ENCODE results near the gene NGFR.
"Not testable (repeated sequence)": the region's sequence is repeated elsewhere in the genome, so short reads cannot be mapped to it uniquely, and the experiment has no call there.

Gene NGFR

DNA sequence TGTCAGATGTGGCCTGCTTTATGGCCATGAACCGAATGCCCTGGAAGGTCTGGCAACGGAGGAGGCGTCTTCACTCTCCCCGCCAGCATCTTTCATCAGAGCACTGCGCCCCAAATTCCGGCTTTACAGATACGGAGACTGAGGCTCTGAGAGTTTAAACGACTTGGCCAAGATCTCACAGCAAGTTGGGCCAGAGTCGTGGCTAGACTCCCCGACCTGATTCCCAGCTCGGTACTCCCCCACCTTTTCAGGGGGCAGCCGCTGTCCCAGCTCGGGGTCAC lies 1.7 kb downstream of the NGFR start:
- DNase-seq, result no peak

DNA sequence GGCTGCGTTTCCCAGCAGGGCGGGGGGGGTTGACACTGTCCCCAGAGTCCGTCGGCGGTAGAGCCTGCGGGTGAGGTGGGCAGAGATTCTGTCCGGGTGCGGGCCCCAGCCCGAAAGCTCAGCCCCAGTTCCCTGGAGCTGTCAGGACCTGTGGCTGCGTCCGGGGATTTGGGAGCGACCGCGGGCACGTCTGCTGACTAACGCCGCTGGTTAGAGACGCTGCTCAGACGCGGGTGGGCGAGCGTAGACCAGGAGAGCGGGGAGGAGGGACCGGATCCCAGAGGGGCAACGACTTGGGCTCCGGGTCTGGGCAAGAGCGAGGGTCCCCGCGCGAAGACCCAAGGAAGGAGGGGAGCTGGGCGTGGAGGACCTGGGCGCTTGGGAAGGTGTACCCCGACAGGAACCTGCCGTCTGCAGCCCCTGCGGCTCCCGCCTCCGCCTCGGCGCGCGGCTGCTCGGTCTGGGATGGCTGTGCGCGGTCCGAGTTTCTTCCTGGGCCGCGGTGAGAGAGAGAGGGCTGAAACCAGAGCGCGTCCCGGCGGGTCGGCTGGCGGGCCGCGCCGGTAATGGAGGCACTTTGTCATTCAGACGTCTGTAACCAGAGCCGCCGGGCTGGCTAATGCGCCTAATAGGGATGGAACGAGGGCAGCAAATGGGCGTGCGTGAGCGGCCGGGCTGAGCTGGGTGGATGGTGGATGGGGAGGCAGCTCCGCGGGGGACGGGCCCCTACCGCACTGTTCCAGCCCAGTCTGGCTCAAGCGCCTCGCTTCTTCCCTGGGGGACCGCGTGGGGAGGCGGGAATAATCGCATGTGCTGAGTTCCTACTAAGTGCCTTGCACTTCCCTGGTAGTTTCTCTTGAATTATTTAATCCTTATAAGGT lies 2.3 kb downstream of the NGFR start:
- no peak for DNase-seq

DNA sequence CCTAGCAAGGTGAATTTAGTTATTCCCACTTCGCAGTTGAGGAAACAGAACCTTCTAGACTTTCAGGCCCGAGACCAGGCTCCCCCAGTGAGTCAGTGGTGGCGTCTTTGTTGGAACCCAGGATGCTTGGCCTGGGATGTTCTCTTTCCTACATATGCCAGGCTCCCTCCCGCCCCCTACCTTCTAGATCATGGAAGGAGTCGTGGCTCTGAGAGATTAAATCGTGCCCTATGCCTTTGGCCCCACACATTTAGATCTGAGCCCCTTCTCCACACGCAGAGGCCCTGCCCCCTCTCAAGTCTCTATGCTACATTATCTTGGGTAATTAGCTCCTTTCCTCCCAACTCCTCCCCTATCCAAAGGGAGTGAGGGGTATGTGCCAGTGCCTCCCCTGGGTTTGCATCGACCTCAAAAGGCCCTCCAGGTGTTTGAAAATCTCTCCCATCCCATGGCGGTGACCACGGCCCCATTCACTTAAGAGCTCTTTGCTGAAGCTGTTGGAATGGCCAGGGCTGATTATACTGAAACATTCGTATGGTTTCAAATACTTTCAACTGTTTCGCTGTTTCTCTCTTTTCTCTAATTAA lies 3.0 kb downstream of the NGFR start:
- no peak for DNase-seq

DNA sequence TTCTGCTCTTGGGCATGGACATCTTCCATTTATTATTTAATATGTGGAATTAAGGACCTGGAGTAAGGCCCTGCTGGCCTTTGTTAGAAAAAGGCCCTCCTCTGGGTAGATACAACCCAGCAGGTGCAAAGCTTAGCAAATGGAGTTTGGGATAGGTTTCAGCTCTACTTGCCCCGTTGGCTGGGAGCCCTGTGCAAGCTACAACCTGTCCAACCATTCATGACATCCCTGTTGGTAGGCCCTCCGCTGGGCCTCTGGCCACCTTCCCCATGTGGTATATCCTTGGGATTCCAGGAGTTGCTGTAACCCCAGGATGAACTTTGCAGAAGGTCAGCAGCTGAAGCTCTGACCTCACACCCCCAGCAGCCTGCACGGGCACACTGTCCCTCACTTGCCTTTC lies 6.4 kb downstream of the NGFR start:
- no peak for DNase-seq

DNA sequence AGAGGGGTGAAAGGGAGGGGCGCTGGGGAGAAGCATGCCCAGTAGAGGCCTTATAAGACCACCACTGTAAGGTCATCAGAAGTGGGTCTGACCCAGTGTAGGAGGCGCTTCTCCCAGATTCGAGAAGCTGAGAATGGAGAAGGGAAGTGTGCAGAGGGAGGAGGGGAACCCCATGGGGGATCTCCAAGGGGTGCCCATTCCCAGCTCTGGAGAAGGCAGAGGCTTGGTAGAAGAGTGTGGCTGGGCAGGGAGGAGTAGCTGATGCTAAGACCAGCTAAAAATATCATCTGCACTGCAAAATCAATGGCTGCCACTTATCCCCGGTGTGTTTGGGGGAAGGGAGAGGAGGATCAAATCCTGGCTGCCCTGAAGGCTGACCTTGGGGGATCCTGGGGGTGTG lies 7.2 kb downstream of the NGFR start:
- DNase-seq, result no peak

DNA sequence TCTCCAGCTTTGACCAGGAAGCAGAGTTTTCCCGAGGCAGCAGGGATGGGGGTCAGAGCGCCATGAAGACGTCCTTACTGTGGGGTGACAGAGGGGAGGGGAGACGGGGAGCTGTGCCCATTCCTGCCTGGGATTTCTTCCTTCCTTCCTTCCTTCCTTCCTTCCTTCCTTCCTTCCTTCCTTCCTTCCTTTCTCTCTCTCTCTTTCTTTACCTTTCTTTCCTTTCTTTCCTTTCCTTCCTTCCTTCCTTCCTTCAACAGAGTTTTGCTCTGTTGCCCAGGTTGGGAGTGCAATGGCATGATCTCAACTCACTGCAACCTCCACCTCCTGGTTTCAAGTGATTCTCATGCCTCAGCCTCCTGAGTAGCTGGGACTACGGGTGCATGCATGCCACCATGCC lies 7.6 kb downstream of the NGFR start:
- DNase-seq, result not testable (repeated sequence)

DNA sequence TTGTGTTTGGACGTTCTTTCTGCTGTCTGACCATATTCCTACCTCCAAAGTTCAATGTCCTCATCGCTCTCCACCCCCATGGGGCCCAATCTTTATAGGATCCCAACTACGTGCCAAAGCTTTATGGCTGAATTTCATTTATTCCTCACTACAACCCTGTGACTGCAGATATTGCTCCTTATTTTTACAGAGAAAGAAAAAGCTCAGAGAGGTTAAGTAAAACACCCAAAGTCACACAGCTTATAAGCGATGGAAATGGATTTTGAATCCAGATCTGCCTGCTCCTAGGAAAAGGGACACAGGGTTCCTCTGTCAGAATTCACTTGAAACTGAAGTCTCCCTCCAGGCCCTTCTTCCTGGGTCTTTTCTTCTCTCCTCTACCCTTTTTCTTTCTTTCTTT lies 9.3 kb downstream of the NGFR start:
- DNase-seq, result no peak

DNA sequence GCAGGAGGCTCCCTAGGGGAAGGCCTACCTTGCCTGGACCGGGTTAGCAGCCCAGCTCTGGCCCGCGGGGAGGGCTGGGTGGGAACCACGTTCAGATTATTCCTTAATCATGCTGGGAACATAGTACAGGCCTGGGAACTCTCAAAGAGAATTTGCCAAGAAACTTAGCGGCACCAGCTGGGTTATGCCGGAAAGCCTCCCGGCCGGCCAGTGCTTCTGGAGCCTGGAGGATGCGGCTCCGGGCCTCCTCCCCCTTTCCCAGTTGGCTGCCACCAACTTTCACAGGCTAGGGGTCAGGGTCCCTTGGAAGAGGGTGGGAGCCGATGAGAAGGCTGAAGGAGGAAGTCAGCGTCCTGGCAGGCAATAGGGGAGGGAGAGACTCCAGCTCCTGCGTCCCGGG lies 10.8 kb downstream of the NGFR start:
- no peak for DNase-seq

DNA sequence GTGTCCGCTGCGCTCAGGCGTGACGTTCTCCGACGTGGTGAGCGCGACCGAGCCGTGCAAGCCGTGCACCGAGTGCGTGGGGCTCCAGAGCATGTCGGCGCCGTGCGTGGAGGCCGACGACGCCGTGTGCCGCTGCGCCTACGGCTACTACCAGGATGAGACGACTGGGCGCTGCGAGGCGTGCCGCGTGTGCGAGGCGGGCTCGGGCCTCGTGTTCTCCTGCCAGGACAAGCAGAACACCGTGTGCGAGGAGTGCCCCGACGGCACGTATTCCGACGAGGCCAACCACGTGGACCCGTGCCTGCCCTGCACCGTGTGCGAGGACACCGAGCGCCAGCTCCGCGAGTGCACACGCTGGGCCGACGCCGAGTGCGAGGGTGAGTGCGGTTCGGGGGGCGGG lies 11.2 kb downstream of the NGFR start:
- no peak for DNase-seq

DNA sequence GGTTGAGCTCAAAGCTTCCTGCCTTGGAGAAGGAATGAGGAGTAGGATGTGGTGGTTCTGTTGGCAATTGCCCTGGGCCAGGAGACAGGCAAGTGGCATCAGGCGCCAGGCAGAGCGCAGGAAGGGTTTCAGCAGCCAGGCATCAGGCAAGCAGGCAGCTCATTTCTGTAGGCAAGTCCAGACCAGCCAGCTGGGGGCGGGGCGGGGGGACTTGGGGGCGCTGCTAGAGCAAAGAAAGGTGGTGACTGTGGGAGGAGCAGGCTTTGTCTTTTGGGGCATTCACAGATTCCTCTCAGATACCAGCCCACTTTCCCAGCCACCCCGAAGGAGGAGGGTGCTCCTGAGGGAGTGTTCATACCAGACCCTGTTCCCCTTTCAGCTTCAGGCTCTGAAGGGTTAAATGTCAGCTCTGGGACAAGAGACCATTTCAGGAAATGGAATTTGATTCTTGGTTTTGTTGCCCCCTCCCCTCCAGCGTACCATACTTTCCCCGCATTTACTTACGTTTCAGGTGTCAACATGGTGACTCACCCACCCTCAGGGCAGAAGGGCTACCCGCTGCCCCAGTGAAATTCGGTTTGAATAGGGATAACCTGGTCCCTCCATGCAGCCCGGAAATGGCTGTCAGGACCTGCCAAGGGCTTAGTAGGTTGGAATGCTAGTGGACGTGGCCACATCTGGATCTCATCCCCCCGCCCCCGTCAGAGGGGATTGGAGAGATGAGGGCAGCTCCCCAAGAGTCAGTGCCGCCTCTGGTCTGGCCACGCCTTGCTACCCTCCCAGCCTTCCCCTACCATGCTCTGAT lies 13.2 kb downstream of the NGFR start:
- DNase-seq, result peak; percentile 31

DNA sequence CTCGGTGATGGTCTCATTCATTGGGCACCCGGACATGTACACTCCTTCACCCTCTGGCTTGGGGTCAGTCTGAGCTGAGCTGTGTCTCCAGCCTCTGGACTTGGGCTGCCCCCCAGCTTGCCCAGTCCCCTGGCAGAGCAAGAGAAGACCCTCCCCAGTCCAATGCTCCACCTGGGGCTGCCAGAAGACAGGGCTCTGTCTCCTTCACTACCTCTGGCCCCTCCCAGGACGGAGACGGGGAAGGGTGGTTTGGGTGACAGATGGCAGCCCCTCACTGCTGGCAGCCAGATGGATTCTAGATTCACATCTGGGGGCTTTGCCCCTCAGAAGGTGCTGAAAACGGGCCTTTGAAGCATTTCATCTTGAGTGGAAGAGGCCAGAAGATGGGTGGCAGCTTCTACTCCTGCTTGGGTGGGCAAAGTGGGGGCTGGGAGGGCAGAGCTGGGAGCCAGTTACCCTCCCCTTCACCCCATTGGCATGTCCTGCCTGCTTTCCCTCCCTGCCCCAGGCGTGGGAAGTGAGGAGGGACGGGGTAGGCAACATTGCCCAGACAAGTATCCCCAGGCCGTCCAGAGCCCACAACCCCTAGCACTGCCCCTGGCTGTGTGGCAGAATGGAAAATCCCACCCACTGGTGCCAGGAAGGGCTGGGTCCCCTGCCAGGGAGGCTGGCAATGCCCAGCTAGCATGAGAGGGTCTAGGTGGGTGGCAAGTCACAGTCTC lies 13.9 kb downstream of the NGFR start:
- no peak for DNase-seq

DNA sequence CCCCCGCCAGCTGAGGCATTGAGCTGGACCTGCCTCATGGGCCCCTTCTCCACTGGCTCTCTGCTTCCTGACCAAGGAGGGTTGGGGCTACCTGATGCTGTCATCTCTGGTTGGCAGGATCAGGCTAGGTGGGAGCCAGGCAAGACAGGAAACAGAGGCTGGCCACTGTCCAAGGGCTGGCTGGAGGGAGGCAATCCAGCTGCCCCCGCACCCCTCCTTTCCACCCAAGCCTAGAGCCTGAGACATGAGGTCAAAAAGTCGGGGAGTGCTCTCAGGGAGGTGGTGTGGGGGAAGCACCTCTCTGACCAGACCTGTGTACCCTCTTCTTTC lies 14.5 kb downstream of the NGFR start:
- DNase-seq, result no peak

DNA sequence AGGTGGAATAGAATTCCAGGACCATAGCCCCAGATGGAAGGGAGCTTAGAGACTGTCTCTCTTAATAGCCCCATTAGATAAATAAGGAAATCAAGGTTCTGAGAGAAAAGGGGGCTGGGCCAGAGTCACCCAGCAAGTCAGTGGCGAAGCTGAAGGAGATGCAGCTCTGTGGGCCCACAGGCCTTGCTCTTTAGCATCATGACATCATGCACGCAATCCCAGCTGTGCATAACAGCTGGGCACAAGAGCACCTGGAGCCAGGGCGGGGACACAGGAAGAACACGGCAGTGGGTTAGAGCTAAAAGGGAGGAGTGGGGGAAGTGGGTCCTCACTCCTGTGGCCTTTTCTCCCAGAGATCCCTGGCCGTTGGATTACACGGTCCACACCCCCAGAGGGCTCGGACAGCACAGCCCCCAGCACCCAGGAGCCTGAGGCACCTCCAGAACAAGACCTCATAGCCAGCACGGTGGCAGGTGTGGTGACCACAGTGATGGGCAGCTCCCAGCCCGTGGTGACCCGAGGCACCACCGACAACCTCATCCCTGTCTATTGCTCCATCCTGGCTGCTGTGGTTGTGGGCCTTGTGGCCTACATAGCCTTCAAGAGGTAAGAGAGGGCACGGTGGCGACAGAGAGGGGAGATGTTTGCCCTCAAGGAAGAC lies 15.1 kb downstream of the NGFR start:
- no peak for DNase-seq

DNA sequence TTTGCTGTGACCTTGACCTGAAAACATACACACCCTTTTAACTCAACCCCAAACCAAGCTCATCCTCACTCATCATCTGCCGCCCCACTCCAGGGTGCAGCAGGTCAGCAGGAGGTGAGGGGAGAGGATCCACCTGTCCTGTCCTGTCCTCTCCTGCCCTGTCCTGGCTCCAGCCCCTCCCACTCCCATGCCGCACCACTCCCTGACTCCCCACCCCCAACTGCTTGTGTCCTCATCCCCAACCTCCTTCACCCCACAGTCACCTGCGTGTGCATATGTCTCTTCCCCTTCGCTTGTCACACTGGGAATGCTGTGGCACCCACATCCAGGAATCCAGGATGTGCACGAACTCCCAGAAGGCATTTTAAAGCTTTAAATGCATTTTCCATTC lies 15.6 kb downstream of the NGFR start:
- DNase-seq, result no peak

DNA sequence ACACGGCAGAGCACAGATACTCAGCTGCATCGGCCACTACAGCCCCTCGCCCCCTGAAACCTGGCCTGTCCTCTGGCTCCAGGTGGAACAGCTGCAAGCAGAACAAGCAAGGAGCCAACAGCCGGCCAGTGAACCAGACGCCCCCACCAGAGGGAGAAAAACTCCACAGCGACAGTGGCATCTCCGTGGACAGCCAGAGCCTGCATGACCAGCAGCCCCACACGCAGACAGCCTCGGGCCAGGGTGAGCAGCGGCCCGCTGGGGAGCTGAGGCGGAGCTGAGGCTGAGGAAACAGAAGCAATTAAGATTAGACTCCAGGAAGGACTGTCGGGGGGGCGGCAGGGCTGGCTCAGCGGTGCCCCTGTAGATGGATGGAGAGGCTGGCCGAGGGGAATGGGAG lies 16.7 kb downstream of the NGFR start:
- DNase-seq, result no peak

DNA sequence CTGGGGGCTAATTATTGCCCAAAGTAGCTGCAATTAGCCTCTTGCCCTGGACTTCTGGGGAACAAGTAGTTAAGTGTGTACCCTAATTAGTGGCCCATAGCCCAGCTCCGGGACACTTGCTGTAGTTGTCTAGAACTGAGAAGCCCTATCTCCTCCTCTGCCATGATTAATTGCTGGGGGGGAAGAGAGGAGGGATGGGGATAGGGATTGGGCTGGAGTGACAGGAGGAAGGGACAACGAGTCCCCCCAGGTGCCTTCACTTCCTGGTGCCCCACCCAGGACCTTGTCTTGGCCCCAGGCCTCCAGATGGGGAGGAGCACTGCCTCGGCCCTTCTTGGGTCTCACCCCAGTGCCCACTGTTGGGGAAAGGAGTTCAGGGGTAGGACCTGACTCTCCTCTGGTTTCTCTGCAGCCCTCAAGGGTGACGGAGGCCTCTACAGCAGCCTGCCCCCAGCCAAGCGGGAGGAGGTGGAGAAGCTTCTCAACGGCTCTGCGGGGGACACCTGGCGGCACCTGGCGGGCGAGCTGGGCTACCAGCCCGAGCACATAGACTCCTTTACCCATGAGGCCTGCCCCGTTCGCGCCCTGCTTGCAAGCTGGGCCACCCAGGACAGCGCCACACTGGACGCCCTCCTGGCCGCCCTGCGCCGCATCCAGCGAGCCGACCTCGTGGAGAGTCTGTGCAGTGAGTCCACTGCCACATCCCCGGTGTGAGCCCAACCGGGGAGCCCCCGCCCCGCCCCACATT lies 17.4 kb downstream of the NGFR start:
- DNase-seq, result no peak

DNA sequence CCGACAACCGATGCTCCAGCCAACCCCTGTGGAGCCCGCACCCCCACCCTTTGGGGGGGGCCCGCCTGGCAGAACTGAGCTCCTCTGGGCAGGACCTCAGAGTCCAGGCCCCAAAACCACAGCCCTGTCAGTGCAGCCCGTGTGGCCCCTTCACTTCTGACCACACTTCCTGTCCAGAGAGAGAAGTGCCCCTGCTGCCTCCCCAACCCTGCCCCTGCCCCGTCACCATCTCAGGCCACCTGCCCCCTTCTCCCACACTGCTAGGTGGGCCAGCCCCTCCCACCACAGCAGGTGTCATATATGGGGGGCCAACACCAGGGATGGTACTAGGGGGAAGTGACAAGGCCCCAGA lies 17.9 kb downstream of the NGFR start:
- DNase-seq, result no peak

DNA sequence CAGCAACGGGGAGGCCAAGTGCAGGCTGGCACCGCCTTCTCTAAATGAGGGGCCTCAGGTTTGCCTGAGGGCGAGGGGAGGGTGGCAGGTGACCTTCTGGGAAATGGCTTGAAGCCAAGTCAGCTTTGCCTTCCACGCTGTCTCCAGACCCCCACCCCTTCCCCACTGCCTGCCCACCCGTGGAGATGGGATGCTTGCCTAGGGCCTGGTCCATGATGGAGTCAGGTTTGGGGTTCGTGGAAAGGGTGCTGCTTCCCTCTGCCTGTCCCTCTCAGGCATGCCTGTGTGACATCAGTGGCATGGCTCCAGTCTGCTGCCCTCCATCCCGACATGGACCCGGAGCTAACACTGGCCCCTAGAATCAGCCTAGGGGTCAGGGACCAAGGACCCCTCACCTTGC lies 18.5 kb downstream of the NGFR start:
- no peak for DNase-seq

DNA sequence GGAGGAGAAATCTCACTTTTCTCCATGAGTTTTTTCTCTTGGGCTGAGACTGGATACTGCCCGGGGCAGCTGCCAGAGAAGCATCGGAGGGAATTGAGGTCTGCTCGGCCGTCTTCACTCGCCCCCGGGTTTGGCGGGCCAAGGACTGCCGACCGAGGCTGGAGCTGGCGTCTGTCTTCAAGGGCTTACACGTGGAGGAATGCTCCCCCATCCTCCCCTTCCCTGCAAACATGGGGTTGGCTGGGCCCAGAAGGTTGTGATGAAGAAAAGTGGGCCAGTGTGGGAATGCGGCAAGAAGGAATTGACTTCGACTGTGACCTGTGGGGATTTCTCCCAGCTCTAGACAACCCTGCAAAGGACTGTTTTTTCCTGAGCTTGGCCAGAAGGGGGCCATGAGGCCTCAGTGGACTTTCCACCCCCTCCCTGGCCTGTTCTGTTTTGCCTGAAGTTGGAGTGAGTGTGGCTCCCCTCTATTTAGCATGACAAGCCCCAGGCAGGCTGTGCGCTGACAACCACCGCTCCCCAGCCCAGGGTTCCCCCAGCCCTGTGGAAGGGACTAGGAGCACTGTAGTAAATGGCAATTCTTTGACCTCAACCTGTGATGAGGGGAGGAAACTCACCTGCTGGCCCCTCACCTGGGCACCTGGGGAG lies 19.1 kb downstream of the NGFR start:
- no peak for DNase-seq

DNA sequence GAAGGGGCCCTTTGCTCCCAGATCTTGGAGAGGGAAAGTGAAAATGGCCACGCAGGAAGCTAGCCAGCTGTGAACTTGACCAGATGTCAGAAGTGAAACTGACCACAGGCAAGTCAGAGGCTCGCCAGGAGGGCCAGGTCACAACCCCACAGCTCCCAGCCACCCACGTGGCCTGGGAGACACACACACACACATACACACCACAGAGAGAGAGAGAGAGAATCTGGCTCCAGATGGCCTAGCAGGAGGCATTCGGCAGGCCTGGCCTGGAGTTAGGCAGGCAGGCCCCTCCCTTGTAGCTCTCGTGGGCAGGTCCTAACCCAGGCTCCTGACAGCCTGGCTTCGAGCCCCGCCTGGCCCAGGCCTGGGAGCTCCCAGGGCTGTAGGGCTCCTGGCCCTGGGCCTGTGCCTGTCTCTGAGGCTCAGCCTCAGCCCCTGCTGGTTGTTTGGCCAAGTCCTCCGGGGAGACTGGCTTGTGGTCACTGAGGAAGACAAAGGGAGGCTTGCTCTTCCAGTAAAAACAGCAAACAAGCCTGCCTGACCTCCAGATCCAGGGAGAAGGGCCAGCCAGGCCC lies 20.2 kb downstream of the NGFR start:
- DNase-seq, result peak; percentile 85

DNA sequence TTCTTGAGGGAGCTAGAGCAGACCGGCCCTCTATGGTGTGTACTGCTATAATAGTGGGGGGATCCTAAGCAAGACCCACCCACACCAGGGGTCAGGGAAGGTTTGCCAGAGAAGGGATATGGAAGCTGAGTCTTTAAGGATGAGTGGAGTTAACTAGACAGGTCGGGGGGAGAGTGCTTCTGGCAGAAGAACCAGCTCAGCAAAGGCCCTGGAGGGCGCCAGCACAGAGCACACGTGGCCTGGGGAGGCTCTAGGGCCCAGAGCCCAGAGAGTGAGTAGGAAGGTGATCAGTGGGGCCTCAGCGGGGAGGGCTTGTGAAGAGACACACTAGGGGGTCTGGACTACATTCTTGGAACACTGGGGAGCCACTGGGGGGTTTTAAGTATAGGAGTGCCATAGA lies 21.1 kb downstream of the NGFR start:
- no peak for DNase-seq

Data from fibroblast of skin of abdomen (primary cell).